Measurements from ENCODE around the gene CHST15. TPM values are rescaled to one million over a fixed set of nuclear protein-coding genes. Genes with fewer than 3 reads are reported as not detected.

Gene CHST15
- total and polyA plus RNA-seq, 2 of the 8 experiments (the other 6 are each of a cell fraction or from before 2014, with no cell fraction given), result 8.8 to 9.1 TPM

DNA sequence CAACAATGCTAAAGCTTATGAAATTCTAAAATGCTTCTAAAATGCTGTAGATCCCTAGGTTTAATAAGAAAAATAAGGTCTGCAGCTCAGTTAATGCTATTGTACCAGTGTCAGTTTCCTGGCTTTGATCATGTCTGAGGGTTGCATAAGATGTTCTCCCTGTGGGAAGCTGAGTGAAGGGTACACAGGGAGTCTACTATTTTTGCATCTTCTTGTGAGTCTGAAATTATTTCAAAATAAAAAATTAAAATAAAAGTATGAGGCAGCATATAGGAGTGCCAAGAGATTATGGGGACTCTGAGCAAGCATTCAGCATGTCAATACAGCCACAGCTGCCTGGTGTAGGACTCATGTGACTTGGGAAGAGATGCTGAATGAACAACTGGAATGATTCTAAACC is 14.7 kb downstream of the CHST15 start (continued):
- TF ChIP-seq KDM1A (IDR thresholded peaks at IDR 0.05; ENCODE audit: borderline replicate concordance, low read length) (no peak), SP2 (IDR thresholded peaks at IDR 0.05; ENCODE audit: low read length) (no peak), KDM5A (IDR thresholded peaks at IDR 0.05; ENCODE audit: low read length) (no peak), BACH1 (IDR thresholded peaks at IDR 0.05; ENCODE audit: low read length) (no peak), CTBP2 (IDR thresholded peaks at IDR 0.05; ENCODE audit: borderline replicate concordance, insufficient read depth, insufficient read length, low read length) (no peak), RBBP5 (IDR thresholded peaks at IDR 0.05; ENCODE audit: borderline replicate concordance, low read depth, low read length) (no peak), GABPA (IDR thresholded peaks at IDR 0.05; ENCODE audit: borderline replicate concordance, insufficient read depth, low read length) (no peak)
- TF ChIP-seq, protein P1, sequence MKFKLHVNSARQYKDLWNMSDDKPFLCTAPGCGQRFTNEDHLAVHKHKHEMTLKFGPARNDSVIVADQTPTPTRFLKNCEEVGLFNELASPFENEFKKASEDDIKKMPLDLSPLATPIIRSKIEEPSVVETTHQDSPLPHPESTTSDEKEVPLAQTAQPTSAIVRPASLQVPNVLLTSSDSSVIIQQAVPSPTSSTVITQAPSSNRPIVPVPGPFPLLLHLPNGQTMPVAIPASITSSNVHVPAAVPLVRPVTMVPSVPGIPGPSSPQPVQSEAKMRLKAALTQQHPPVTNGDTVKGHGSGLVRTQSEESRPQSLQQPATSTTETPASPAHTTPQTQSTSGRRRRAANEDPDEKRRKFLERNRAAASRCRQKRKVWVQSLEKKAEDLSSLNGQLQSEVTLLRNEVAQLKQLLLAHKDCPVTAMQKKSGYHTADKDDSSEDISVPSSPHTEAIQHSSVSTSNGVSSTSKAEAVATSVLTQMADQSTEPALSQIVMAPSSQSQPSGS (IDR thresholded peaks at IDR 0.05; ENCODE audit: low read length), result no peak
